ENCODE results near the gene GID8.

DNA sequence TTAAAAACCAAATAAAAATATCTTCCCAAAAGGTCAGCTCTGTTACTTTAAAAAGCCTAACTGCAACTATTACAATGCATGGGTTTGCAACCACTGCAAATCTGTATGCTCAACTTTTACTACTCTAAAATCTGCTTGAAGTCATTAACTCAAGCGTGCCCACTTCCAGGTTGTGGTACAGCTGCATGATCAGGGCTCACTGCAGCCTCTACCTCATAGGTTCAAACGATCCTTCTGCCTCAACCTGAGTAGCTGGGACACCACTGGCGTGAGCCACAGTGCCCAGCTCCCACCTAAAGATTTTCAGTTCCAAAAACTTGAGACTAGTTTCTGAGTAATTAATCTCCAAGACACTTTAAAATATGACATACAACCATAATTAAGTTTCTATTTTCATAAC lies 19.8 kb upstream of the GID8 start:
- TF ChIP-seq, protein P1, sequence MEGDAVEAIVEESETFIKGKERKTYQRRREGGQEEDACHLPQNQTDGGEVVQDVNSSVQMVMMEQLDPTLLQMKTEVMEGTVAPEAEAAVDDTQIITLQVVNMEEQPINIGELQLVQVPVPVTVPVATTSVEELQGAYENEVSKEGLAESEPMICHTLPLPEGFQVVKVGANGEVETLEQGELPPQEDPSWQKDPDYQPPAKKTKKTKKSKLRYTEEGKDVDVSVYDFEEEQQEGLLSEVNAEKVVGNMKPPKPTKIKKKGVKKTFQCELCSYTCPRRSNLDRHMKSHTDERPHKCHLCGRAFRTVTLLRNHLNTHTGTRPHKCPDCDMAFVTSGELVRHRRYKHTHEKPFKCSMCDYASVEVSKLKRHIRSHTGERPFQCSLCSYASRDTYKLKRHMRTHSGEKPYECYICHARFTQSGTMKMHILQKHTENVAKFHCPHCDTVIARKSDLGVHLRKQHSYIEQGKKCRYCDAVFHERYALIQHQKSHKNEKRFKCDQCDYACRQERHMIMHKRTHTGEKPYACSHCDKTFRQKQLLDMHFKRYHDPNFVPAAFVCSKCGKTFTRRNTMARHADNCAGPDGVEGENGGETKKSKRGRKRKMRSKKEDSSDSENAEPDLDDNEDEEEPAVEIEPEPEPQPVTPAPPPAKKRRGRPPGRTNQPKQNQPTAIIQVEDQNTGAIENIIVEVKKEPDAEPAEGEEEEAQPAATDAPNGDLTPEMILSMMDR (IDR thresholded peaks at IDR 0.05): no peak
- TF ChIP-seq POLR2AphosphoS5 (IDR thresholded peaks at IDR 0.05) (no peak), EP300 (IDR thresholded peaks at IDR 0.05) (no peak)

Measured in esophagus muscularis mucosa (tissue), 4 donors.